ENCODE data around the gene LRMDA. TPM values are rescaled to one million over a fixed set of nuclear protein-coding genes. Genes with fewer than 3 reads are reported as not detected.

The LRMDA gene
- total RNA-seq, 1 donor from 2014 or later = 19.4 TPM

DNA sequence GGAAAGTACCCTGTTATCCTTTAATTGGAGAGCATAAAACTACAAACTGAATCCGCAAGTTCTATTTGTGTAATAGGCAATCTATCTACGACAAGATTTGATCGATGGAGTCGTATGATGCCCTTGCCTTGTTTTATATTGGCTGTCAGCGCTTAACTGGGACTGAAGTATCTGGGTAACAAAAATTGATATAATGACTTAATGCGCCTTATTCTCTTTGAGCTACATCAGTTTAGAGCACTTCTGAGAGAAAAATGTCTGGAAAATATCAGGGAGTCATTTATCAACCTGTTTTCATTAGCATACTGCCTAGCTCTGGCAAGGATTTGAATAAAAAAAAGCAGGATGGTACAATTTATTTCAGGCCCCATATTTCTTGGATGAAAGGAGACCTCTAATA lies 262.1 kb downstream of the LRMDA start:
- no peaks in the 10 kb centered on the region for H3K9me3 Mint-ChIP-seq (ENCODE audit: unreplicated experiment)

DNA sequence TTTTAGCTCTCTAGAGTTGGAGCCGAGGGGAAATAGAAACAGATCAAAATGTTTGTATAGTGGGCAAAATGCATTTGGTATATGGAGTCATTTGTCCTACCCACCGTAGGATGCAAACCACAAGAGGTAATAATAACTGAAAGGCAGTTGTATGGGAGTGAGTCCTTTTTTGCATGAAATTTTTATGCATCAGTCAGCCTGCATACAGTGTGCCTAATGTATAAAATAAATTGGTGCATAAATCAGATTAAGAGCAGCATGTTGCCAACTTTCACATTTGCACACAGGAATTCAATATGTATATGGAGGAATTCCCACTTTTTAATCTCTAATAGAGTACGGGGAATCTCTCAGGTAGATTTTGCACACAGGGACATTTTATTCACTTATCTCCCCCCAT lies 262.8 kb downstream of the LRMDA start:
- Mint-ChIP-seq H3K27me3 (ENCODE audit: unreplicated experiment) (no peaks in the 10 kb centered on the region), H3K36me3 (ENCODE audit: low read depth, unreplicated experiment) (no peaks in the 10 kb centered on the region), H3K4me3 (ENCODE audit: unreplicated experiment) (no peak overlapping the region), H3K9me3 (ENCODE audit: unreplicated experiment) (no peaks in the 10 kb centered on the region), H3K4me1 (ENCODE audit: unreplicated experiment) (peaks cover 5% of the 10 kb centered on the region), H3K27ac (ENCODE audit: unreplicated experiment) (no peak overlapping the region)
- TF ChIP-seq, protein P1, sequence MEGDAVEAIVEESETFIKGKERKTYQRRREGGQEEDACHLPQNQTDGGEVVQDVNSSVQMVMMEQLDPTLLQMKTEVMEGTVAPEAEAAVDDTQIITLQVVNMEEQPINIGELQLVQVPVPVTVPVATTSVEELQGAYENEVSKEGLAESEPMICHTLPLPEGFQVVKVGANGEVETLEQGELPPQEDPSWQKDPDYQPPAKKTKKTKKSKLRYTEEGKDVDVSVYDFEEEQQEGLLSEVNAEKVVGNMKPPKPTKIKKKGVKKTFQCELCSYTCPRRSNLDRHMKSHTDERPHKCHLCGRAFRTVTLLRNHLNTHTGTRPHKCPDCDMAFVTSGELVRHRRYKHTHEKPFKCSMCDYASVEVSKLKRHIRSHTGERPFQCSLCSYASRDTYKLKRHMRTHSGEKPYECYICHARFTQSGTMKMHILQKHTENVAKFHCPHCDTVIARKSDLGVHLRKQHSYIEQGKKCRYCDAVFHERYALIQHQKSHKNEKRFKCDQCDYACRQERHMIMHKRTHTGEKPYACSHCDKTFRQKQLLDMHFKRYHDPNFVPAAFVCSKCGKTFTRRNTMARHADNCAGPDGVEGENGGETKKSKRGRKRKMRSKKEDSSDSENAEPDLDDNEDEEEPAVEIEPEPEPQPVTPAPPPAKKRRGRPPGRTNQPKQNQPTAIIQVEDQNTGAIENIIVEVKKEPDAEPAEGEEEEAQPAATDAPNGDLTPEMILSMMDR (IDR thresholded peaks at IDR 0.05; ENCODE audit: unreplicated experiment) = no peak
- no peak for DNase-seq (ENCODE audit: low spot score)

More for the DNA sequence above, 262.1 kb downstream of the LRMDA start:
- Mint-ChIP-seq H3K36me3 (ENCODE audit: low read depth, unreplicated experiment) (no peaks in the 10 kb centered on the region), H3K27me3 (ENCODE audit: unreplicated experiment) (no peaks in the 10 kb centered on the region), H3K4me1 (ENCODE audit: unreplicated experiment) (peaks cover 5% of the 10 kb centered on the region), H3K27ac (ENCODE audit: unreplicated experiment) (no peak overlapping the region), H3K4me3 (ENCODE audit: unreplicated experiment) (no peak overlapping the region)
- no peak for DNase-seq (ENCODE audit: low spot score)
- TF ChIP-seq, protein P1 (IDR thresholded peaks at IDR 0.05; ENCODE audit: unreplicated experiment) = no peak

DNA sequence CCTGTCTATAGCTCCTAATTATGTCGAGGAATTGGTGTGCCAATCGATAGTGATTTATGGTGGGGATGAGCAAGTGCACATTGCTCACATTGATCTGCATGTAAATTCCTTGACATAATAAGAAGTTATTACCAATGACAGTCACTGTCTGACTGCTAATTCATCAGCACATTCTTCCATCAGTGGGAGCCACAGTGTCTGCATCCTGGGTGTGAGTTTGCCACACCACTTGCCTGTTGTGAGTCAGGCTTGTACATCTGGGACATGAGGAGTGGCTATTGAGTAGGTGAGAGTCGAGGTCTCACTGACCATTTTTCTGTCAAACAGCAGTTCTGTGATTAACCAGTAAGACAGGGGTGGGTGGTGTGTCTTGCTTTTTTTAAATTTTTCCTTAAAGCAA lies 263.4 kb downstream of the LRMDA start:
- no peak for DNase-seq (ENCODE audit: low spot score)
- H3K27me3 Mint-ChIP-seq (ENCODE audit: unreplicated experiment) = no peaks in the 10 kb centered on the region
- H3K9me3 Mint-ChIP-seq (ENCODE audit: unreplicated experiment) = no peaks in the 10 kb centered on the region
- peaks cover 5% of the 10 kb centered on the region for H3K4me1 Mint-ChIP-seq (ENCODE audit: unreplicated experiment)
- no peak overlapping the region for H3K4me3 Mint-ChIP-seq (ENCODE audit: unreplicated experiment)
- H3K36me3 Mint-ChIP-seq (ENCODE audit: low read depth, unreplicated experiment) = no peaks in the 10 kb centered on the region
- TF ChIP-seq, protein P1 (IDR thresholded peaks at IDR 0.05; ENCODE audit: unreplicated experiment) = no peak
- H3K27ac Mint-ChIP-seq (ENCODE audit: unreplicated experiment) = no peak overlapping the region

DNA sequence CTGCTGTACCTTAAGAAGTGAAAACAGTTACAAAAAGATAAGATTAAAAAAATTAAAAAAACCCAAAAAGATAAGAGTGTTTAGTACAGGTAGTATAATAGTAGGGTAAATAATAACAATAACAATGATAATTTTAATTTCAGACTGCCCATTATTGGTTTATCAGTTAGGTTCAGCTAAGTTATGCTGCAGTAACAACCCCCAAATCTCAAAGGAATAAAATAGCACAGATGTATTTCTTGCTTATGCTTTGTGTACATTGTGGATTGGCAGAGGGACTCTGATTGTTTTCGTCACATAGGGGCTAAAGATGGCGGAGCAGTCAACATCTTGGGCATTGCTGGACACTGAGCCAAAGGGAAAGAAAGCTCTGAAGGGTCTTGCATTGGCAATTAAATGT lies 264.6 kb downstream of the LRMDA start:
- no peak overlapping the region for H3K27ac Mint-ChIP-seq (ENCODE audit: unreplicated experiment)
- TF ChIP-seq, protein P1 (IDR thresholded peaks at IDR 0.05; ENCODE audit: unreplicated experiment) = no peak
- H3K4me1 Mint-ChIP-seq (ENCODE audit: unreplicated experiment) = peaks cover 5% of the 10 kb centered on the region
- DNase-seq (ENCODE audit: low spot score) = no peak
- no peak overlapping the region for H3K4me3 Mint-ChIP-seq (ENCODE audit: unreplicated experiment)
- H3K9me3 Mint-ChIP-seq (ENCODE audit: unreplicated experiment) = no peaks in the 10 kb centered on the region
- H3K36me3 Mint-ChIP-seq (ENCODE audit: low read depth, unreplicated experiment) = no peaks in the 10 kb centered on the region
- H3K27me3 Mint-ChIP-seq (ENCODE audit: unreplicated experiment) = no peaks in the 10 kb centered on the region

DNA sequence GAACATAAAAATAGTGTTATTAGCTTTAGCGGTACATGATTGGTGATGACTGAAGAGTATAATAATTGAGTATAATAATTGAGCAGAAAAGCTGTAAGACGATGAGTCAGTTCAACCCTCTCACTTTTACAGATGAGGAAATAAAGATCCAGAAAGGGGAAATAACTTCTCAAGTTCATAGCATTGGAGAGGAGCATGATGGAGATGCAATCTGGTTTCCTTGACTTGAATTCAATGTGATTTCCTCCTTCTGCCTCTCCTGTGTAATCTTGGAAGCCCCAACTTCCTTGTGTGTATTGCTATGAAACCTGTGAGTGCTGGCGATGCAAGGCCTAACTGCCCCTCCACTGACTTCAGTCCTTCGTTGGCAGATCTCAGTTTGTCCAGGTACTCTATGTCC lies 265.1 kb downstream of the LRMDA start:
- TF ChIP-seq, protein P1 (IDR thresholded peaks at IDR 0.05; ENCODE audit: unreplicated experiment) = no peak
- H3K4me1 Mint-ChIP-seq (ENCODE audit: unreplicated experiment) = peaks cover 5% of the 10 kb centered on the region

More for the DNA sequence above, 265.1 kb downstream of the LRMDA start:
- no peaks in the 10 kb centered on the region for H3K36me3 Mint-ChIP-seq (ENCODE audit: low read depth, unreplicated experiment)
- H3K4me3 Mint-ChIP-seq (ENCODE audit: unreplicated experiment) = no peak overlapping the region
- no peaks in the 10 kb centered on the region for H3K27me3 Mint-ChIP-seq (ENCODE audit: unreplicated experiment)
- H3K9me3 Mint-ChIP-seq (ENCODE audit: unreplicated experiment) = no peaks in the 10 kb centered on the region
- no peak for DNase-seq (ENCODE audit: low spot score)
- no peak overlapping the region for H3K27ac Mint-ChIP-seq (ENCODE audit: unreplicated experiment)
